ENCODE measurements around the gene PSPN. TPM values are rescaled to one million over a fixed set of nuclear protein-coding genes. Genes with fewer than 3 reads are reported as not detected.
A peak's percentile ranks its signal among the peaks of the same experiment; 100 is the strongest.

The PSPN gene
- total and polyA plus RNA-seq, 8 donors, result 0.64 to 1.4 (median 0.92) TPM

DNA sequence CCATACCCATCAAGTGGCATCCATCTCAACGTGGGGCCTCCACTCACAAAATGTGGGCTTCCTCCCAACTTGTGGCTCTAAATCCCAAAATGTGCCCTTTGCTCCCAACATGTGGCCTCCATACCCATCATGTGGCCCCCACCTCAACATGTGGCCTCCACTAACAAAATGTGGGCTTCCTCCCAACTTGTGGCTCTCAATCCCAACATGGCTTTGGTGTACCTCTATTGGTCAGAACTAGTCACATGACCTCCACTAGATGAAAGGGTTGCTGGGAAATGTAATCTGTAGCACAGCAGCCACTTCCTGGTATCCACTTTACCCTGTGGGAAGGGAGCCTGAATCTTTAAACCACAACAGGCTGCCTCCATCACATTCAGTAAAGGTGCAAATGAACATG lies 32.3 kb downstream of the PSPN start:
- DNase-seq (no peak), FAIRE-seq (no peak), ATAC-seq (no peak)
- WGBS, 2 donors, result 91 to 92% methylated on average over 1 of the region's 1 CpG
- H3K9me3 ChIP-seq, result no peaks in the 10 kb centered on the region
- H3K27ac ChIP-seq, result no peak overlapping the region
- no peaks in the 10 kb centered on the region for H3K27me3 ChIP-seq
- no peaks in the 10 kb centered on the region for H3K36me3 ChIP-seq
- no peak overlapping the region for H3K4me3 ChIP-seq
- no peaks in the 10 kb centered on the region for H3K4me1 ChIP-seq
- intact Hi-C loops (cut with DNase I), result no loop called here
- TF ChIP-seq CTCF (IDR thresholded peaks at IDR 0.05), result no peak

DNA sequence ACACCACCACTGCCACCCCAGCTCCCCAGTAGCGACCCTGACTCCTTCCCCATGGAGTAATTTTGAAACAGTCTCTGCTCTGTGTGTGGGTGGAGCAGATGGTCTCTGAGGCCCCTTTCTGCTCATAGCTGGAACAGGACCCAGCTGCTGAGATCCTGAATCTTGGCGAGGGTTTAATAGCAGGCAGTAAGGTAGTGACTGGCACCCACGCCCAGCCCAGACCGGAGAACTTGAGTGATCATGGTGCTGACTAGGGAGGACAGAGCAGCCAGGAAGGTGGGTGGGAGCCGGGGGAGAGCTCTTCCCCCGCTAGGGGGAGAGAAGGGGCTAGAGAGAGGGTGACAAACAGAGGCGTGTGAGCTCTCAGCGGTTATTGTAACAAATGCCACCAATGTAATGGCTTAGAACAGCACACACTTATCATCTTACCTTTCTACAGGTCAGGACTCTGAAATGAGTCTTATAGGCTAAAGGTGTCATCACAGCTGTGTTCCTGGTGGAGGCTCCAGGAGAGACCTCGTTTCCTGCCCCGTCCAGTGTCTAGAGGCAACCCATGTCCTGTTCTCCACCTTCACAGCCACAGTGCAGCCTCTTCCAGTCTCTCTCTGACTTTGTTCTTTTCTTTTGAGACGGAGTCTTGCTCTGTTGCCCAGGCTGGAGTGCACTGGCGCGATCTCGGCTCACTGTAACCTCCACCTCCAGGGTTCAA lies 35.1 kb downstream of the PSPN start:
- H3K9me3 ChIP-seq, result no peaks in the 10 kb centered on the region
- H3K4me1 ChIP-seq, result no peaks in the 10 kb centered on the region
- no peak for TF ChIP-seq CTCF (IDR thresholded peaks at IDR 0.05)
- H3K36me3 ChIP-seq, result no peaks in the 10 kb centered on the region
- 60 to 80% methylated on average over 14 of the region's 14 CpGs for WGBS, 2 donors
- H3K27ac ChIP-seq, result no peak overlapping the region
- H3K27me3 ChIP-seq, result no peaks in the 10 kb centered on the region
- no peak for DNase-seq
- intact Hi-C loops (cut with DNase I), result no loop called here
- no peak for FAIRE-seq
- no peak for ATAC-seq
- H3K4me3 ChIP-seq, result no peak overlapping the region

DNA sequence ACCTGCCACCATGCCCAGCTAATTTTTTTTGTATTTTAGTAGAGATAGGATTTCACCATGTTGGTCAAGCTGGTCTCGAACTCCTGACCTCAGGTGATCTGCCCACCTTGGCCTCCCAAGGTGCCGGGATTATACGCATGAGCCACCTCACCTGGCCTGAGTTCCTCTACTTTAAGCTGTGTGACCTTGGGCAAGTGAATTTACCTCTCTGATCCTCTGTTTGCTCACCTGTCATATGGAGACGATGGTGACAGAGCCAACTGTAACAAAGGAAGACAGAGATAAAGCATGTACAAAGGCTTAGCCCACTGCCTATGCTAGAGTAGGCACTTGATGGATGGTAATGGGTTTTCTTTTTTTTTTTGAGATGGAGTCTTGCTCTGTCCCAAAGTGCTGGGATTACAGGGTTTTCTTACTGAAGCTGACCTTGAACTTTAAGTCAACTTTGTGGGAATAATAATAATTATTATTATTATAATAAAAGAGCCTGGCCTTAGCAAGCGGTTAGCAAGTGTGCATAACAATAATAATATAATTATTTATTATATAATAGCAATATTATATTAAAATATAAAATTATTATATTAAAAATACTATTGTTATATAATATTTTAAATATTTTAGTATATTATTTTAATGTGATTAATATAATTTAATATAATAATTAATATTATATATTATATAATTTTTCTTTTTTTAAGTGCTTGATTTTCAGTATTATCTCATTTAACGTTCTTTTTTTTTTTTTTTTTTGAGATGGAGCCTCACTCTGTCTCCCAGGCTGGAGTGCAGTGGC lies 41.0 kb downstream of the PSPN start:
- no peak overlapping the region for H3K4me3 ChIP-seq
- ATAC-seq, result no peak
- no peak for DNase-seq
- no peaks in the 10 kb centered on the region for H3K4me1 ChIP-seq
- H3K27ac ChIP-seq, result no peak overlapping the region
- H3K9me3 ChIP-seq, result no peaks in the 10 kb centered on the region
- intact Hi-C loops (cut with DNase I), result no loop called here
- H3K36me3 ChIP-seq, result no peaks in the 10 kb centered on the region
- H3K27me3 ChIP-seq, result no peaks in the 10 kb centered on the region
- WGBS, 2 donors, result 54 to 58% methylated on average over 6 of the region's 6 CpGs
- peak; percentile 93 for FAIRE-seq
- TF ChIP-seq CTCF (IDR thresholded peaks at IDR 0.05), result no peak

DNA sequence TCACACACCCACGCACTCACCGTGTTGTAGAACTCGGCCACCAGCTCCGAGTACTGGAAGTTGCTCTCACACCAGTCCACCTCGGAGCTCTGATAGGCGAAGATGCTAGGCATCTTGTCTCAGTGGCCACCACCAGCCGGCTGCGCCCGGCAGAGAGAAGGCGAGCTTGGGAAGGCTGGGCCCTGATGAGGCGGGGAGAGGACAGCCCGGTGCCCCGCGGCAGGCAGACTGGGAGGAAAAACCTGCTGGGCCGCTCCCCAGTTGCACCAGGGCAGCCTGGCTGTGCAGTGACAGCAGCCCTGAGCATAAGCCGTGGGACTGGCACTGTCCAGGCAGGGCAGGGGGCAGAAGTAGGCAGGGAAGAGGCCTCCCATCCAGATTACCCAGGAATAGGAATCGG lies 42.3 kb downstream of the PSPN start, which contains the start of gene ACER1:
ACER1 (minus strand) TSS at position 174 of the 400 bp plus-strand sequence; CDS start at position 113, 61 bp downstream.
- intact Hi-C loops (cut with DNase I), result no loop called here
- Histone ChIP-seq H3K36me3 (no peaks in the 10 kb centered on the region), H3K4me1 (no peaks in the 10 kb centered on the region), H3K9me3 (no peaks in the 10 kb centered on the region), H3K27me3 (no peaks in the 10 kb centered on the region), H3K4me3 (no peak within 1 kb of the TSS), H3K27ac (no peak within 1 kb of the TSS)
- ATAC-seq, result no peak
- no peak for DNase-seq
- WGBS, 2 donors, result 64 to 66% methylated on average over 17 of the region's 17 CpGs
- TF ChIP-seq CTCF (IDR thresholded peaks at IDR 0.05), result no peak
- no peak for FAIRE-seq

- no peak for ATAC-seq
- Histone ChIP-seq H3K27ac (no peak overlapping the region), H3K27me3 (no peaks in the 10 kb centered on the region), H3K9me3 (no peaks in the 10 kb centered on the region), H3K36me3 (no peaks in the 10 kb centered on the region), H3K4me3 (no peak overlapping the region), H3K4me1 (no peaks in the 10 kb centered on the region)
- WGBS, 2 donors, result 74 to 85% methylated on average over 5 of the region's 5 CpGs
- intact Hi-C loops (cut with DNase I), result no loop called here
- no peak for DNase-seq
- TF ChIP-seq CTCF (IDR thresholded peaks at IDR 0.05), result no peak
- FAIRE-seq, result no peak
These were observed 48.9 kb downstream of the PSPN start for GRCh38 chr19:6326815-6327214.

Measured in pancreas (tissue), 10 donors.